ENCODE data around the gene RNU7-1.

Gene RNU7-1

GRCh38 chr12:6944381-6945186 lies 968 bp downstream of the RNU7-1 start:
- no peak for TF ChIP-seq TAF1 (IDR thresholded peaks at IDR 0.05; ENCODE audit: borderline replicate concordance, insufficient read depth, low read length)
- no peak for TF ChIP-seq SIN3A (IDR thresholded peaks at IDR 0.05; ENCODE audit: borderline replicate concordance, insufficient read depth, low read length)
- no peak for TF ChIP-seq POLR2AphosphoS5 (IDR thresholded peaks at IDR 0.05; ENCODE audit: low read depth, low read length)
- TF ChIP-seq, protein P1, sequence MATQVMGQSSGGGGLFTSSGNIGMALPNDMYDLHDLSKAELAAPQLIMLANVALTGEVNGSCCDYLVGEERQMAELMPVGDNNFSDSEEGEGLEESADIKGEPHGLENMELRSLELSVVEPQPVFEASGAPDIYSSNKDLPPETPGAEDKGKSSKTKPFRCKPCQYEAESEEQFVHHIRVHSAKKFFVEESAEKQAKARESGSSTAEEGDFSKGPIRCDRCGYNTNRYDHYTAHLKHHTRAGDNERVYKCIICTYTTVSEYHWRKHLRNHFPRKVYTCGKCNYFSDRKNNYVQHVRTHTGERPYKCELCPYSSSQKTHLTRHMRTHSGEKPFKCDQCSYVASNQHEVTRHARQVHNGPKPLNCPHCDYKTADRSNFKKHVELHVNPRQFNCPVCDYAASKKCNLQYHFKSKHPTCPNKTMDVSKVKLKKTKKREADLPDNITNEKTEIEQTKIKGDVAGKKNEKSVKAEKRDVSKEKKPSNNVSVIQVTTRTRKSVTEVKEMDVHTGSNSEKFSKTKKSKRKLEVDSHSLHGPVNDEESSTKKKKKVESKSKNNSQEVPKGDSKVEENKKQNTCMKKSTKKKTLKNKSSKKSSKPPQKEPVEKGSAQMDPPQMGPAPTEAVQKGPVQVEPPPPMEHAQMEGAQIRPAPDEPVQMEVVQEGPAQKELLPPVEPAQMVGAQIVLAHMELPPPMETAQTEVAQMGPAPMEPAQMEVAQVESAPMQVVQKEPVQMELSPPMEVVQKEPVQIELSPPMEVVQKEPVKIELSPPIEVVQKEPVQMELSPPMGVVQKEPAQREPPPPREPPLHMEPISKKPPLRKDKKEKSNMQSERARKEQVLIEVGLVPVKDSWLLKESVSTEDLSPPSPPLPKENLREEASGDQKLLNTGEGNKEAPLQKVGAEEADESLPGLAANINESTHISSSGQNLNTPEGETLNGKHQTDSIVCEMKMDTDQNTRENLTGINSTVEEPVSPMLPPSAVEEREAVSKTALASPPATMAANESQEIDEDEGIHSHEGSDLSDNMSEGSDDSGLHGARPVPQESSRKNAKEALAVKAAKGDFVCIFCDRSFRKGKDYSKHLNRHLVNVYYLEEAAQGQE (IDR thresholded peaks at IDR 0.05; ENCODE audit: insufficient read depth in 1 of 2, low read depth in 2 of 2, low read length in 2 of 2): no peak
- TF ChIP-seq FOXP2 (optimal IDR thresholded peaks at IDR 0.05; ENCODE audit: borderline replicate concordance, extremely low read depth, extremely low read length, insufficient read depth): no peak

GRCh38 chr12:6945613-6946012 lies 2.0 kb downstream of the RNU7-1 start:
- TF ChIP-seq POLR2AphosphoS5 (IDR thresholded peaks at IDR 0.05; ENCODE audit: low read depth, low read length) (no peak), FOXP2 (optimal IDR thresholded peaks at IDR 0.05; ENCODE audit: borderline replicate concordance, extremely low read depth, extremely low read length, insufficient read depth) (no peak), TAF1 (IDR thresholded peaks at IDR 0.05; ENCODE audit: borderline replicate concordance, insufficient read depth, low read length) (no peak)

DNA sequence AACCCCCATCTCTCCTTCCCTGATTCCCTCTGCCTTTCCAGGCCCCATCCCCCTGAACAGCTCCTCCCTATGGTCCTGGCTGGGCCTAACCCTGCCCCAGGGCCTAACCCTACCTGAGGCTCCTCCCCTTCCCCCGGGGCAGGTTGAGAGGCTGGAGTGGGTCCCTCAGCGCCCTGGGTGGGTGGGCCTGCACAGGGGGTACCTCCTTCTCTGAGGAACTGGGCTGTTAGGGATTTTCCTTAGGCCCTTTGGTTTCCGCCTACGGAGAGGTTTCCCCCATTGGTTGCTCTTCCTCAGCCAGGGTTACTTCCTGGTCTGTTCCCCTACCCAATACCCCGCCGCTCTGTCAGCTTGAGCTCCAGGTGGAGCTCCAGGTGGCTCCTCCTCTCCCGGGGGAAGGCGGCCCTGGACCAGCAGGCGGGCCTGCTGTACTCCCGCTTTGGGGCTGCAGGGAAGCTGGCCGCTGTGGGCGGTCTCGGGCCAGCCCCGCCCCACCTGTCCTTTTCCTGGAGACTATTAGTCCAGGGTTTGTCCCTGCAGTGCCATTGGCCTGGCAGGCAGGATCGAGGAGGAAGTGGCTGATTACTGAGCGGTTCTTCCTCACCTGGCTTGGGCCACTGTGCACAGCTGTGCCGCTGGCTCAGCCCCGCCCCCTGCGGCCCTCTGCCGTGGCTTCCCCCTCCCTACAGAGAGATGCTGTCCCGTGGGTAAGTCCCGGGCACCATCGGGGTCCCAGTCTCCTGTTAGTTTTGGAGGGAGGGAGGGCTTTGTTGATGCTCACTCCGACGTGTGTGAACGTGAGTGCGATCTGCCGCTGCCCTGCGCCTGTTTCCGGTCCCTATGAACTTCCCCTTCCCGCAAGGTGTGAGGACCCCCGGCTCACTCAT lies 2.7 kb downstream of the RNU7-1 start:
- no peak for TF ChIP-seq POLR2AphosphoS5 (IDR thresholded peaks at IDR 0.05; ENCODE audit: low read depth, low read length)
- TF ChIP-seq, protein P1 (IDR thresholded peaks at IDR 0.05; ENCODE audit: insufficient read depth in 1 of 2, low read depth in 2 of 2, low read length in 2 of 2): no peak
- no peak for TF ChIP-seq FOXP2 (optimal IDR thresholded peaks at IDR 0.05; ENCODE audit: borderline replicate concordance, extremely low read depth, extremely low read length, insufficient read depth)
- no peak for TF ChIP-seq TAF1 (IDR thresholded peaks at IDR 0.05; ENCODE audit: borderline replicate concordance, insufficient read depth, low read length)
- no peak for TF ChIP-seq SIN3A (IDR thresholded peaks at IDR 0.05; ENCODE audit: borderline replicate concordance, insufficient read depth, low read length)

DNA sequence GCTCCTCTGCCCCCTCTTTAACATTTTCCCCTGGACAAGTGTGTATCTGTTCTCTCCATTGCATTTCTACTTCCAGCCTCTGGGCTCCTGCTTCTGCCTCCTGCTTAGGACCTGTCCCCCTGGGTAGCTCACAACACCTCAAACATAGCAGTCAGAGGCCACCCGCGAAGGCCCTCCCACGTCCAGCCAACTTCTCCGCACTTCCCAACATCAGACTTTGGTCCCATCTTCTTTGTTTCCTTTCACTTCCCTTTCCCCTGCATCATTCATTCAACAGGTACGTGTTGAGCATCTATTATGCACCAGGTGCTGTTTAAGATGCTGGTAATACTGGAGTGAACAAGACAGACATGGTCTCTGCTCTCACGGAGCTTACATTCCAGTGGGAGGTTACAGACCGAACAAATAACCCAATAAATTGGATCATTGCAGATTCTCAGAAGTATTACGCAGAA lies 3.3 kb downstream of the RNU7-1 start:
- TF ChIP-seq, protein P1 (IDR thresholded peaks at IDR 0.05; ENCODE audit: insufficient read depth in 1 of 2, low read depth in 2 of 2, low read length in 2 of 2): no peak
- no peak for TF ChIP-seq FOXP2 (optimal IDR thresholded peaks at IDR 0.05; ENCODE audit: borderline replicate concordance, extremely low read depth, extremely low read length, insufficient read depth)

DNA sequence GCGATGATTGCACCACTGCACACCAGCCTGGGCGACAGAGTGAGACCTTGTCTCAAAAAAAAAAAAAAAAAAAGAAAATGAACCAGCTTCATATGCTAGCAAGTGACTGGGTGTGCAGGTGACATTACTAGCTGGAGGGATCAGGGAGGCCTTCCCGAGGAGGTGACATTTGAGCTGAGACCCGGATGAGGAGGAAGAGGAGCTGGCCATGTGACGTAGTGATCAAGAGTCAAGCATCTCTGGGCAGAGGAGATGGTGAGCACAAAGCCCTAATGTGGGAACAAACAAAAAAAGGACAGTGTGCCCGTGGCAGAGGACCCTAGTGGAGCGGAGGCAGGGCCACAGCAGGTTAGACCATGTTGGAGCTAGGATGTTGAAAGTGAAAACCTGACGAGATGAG lies 4.0 kb downstream of the RNU7-1 start:
- no peak for TF ChIP-seq SIN3A (IDR thresholded peaks at IDR 0.05; ENCODE audit: borderline replicate concordance, insufficient read depth, low read length)
- TF ChIP-seq FOXP2 (optimal IDR thresholded peaks at IDR 0.05; ENCODE audit: borderline replicate concordance, extremely low read depth, extremely low read length, insufficient read depth): no peak
- TF ChIP-seq TAF1 (IDR thresholded peaks at IDR 0.05; ENCODE audit: borderline replicate concordance, insufficient read depth, low read length): no peak
- TF ChIP-seq, protein P1 (IDR thresholded peaks at IDR 0.05; ENCODE audit: insufficient read depth in 1 of 2, low read depth in 2 of 2, low read length in 2 of 2): no peak
- TF ChIP-seq POLR2AphosphoS5 (IDR thresholded peaks at IDR 0.05; ENCODE audit: low read depth, low read length): no peak
